ENCODE data around the gene ADGRG3. TPM values are rescaled to one million over a fixed set of nuclear protein-coding genes. Genes with fewer than 3 reads are reported as not detected.

The ADGRG3 gene
- total and polyA plus RNA-seq, 2 donors (not counting 1 experiment from before 2014, with no cell fraction given), result not detected

GRCh38 chr16:57727610-57728009 lies 59.5 kb downstream of the ADGRG3 start:
- no peaks in the 10 kb centered on the region for H3K9me3 Mint-ChIP-seq (ENCODE audit: insufficient read depth)
- no peak overlapping the region for H3K4me2 ChIP-seq (replicated peaks; ENCODE audit: low read depth, low read length, poor library complexity, severe bottlenecking)
- no peak overlapping the region for H3K4me3 Mint-ChIP-seq
- peaks cover 5% of the 10 kb centered on the region for H3K4me1 Mint-ChIP-seq
- H4K20me1 ChIP-seq (ENCODE audit: control insufficient read depth, insufficient read depth, low read length, poor library complexity, severe bottlenecking), result no peaks in the 10 kb centered on the region
- intact Hi-C loops (cut with micrococcal nuclease), result loop anchor here (10.0 kb wide), 1 partner anchor 153 kb away; no protein-coding TSS in a partner anchor
- no peaks in the 10 kb centered on the region for H3K27me3 Mint-ChIP-seq
- H3K27me3 ChIP-seq (replicated peaks in 1 of 4; ENCODE audit: control extremely low read depth in 1 of 4, control insufficient read depth in 3 of 4, insufficient read depth in 4 of 4, low read length in 3 of 4), result no peaks in the 10 kb centered on the region
- H3K79me2 ChIP-seq (ENCODE audit: control insufficient read depth, insufficient read depth, low read length), result no peaks in the 10 kb centered on the region
- no peak overlapping the region for H3K27ac ChIP-seq (ENCODE audit: low read length in 2 of 2)
- no peak overlapping the region for H3K9ac ChIP-seq (ENCODE audit: low read length)
- H3K4me3 ChIP-seq (ENCODE audit: control extremely low read depth in 1 of 5, extremely low read depth in 1 of 5, insufficient read depth in 1 of 5, low read depth in 2 of 5, low read length in 4 of 5), result no peak overlapping the region
- TF ChIP-seq EZH2 (IDR thresholded peaks at IDR 0.05; ENCODE audit: borderline replicate concordance, insufficient read depth, low read depth, low read length, poor library complexity, severe bottlenecking), result no peak
- TF ChIP-seq, protein P1, sequence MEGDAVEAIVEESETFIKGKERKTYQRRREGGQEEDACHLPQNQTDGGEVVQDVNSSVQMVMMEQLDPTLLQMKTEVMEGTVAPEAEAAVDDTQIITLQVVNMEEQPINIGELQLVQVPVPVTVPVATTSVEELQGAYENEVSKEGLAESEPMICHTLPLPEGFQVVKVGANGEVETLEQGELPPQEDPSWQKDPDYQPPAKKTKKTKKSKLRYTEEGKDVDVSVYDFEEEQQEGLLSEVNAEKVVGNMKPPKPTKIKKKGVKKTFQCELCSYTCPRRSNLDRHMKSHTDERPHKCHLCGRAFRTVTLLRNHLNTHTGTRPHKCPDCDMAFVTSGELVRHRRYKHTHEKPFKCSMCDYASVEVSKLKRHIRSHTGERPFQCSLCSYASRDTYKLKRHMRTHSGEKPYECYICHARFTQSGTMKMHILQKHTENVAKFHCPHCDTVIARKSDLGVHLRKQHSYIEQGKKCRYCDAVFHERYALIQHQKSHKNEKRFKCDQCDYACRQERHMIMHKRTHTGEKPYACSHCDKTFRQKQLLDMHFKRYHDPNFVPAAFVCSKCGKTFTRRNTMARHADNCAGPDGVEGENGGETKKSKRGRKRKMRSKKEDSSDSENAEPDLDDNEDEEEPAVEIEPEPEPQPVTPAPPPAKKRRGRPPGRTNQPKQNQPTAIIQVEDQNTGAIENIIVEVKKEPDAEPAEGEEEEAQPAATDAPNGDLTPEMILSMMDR (IDR thresholded peaks at IDR 0.05), result no peak
- no peak overlapping the region for H2AFZ ChIP-seq (ENCODE audit: insufficient read depth, low read depth, low read length, poor library complexity, severe bottlenecking)
- no peak overlapping the region for H3K27ac Mint-ChIP-seq
- ATAC-seq (ENCODE audit: low read depth) (no peak), DNase-seq (no peak)
- H3K36me3 ChIP-seq (replicated peaks in 1 of 2; ENCODE audit: control extremely low read depth in 1 of 2, control insufficient read depth in 1 of 2, extremely low read depth in 1 of 2, insufficient read depth in 2 of 2, low read length in 1 of 2), result no peaks in the 10 kb centered on the region
- WGBS (ENCODE audit: insufficient coverage), result 58% methylated on average over 2 of the region's 4 CpGs
- CTCF ChIA-PET, result no interaction called here
- POLR2A ChIA-PET, result no interaction called here
- peaks cover 0 to 8% of the 10 kb centered on the region in 2 donors for H3K4me1 ChIP-seq (ENCODE audit: control insufficient read depth in 2 of 2, insufficient read depth in 2 of 2, low read length in 2 of 2)
- H3K9me3 ChIP-seq (ENCODE audit: control extremely low read depth in 1 of 3, control insufficient read depth in 2 of 3, insufficient read depth in 1 of 3, low read length in 2 of 3), result peaks cover 0 to 4% (median 0%) of the 10 kb centered on the region in 3 donors

- no peak overlapping the region for H3K9ac ChIP-seq (ENCODE audit: low read length)
- H3K36me3 ChIP-seq (replicated peaks in 1 of 2; ENCODE audit: control extremely low read depth in 1 of 2, control insufficient read depth in 1 of 2, extremely low read depth in 1 of 2, insufficient read depth in 2 of 2, low read length in 1 of 2), result no peaks in the 10 kb centered on the region
- ChIA-PET POLR2A (no interaction called here), CTCF (no interaction called here)
- H3K27me3 ChIP-seq (replicated peaks in 1 of 4; ENCODE audit: control extremely low read depth in 1 of 4, control insufficient read depth in 3 of 4, insufficient read depth in 4 of 4, low read length in 3 of 4), result no peaks in the 10 kb centered on the region
- H3K4me2 ChIP-seq (replicated peaks; ENCODE audit: low read depth, low read length, poor library complexity, severe bottlenecking), result no peak overlapping the region
- H3K9me3 ChIP-seq (ENCODE audit: control extremely low read depth in 1 of 3, control insufficient read depth in 2 of 3, insufficient read depth in 1 of 3, low read length in 2 of 3), result peaks cover 0 to 4% (median 0%) of the 10 kb centered on the region in 3 donors
- no peak overlapping the region for H3K4me3 ChIP-seq (ENCODE audit: control extremely low read depth in 1 of 5, extremely low read depth in 1 of 5, insufficient read depth in 1 of 5, low read depth in 2 of 5, low read length in 4 of 5)
- Mint-ChIP-seq H3K9me3 (ENCODE audit: insufficient read depth) (no peaks in the 10 kb centered on the region), H3K4me3 (no peak overlapping the region), H3K4me1 (peaks cover 8% of the 10 kb centered on the region), H3K27me3 (no peaks in the 10 kb centered on the region), H3K27ac (no peak overlapping the region)
- no peaks in the 10 kb centered on the region for H3K79me2 ChIP-seq (ENCODE audit: control insufficient read depth, insufficient read depth, low read length)
- no peak for ATAC-seq (ENCODE audit: low read depth)
- H3K4me1 ChIP-seq (ENCODE audit: control insufficient read depth in 2 of 2, insufficient read depth in 2 of 2, low read length in 2 of 2), result peaks cover 0 to 8% of the 10 kb centered on the region in 2 donors
- H4K20me1 ChIP-seq (ENCODE audit: control insufficient read depth, insufficient read depth, low read length, poor library complexity, severe bottlenecking), result no peaks in the 10 kb centered on the region
- H2AFZ ChIP-seq (ENCODE audit: insufficient read depth, low read depth, low read length, poor library complexity, severe bottlenecking), result no peak overlapping the region
- intact Hi-C loops (cut with micrococcal nuclease), result loop anchor here (10.0 kb wide), 1 partner anchor 154 kb away; no protein-coding TSS in a partner anchor
- 95% methylated on average over 12 of the region's 14 CpGs for WGBS (ENCODE audit: insufficient coverage)
- no peak for TF ChIP-seq EZH2 (IDR thresholded peaks at IDR 0.05; ENCODE audit: borderline replicate concordance, insufficient read depth, low read depth, low read length, poor library complexity, severe bottlenecking)
- TF ChIP-seq, protein P1 (IDR thresholded peaks at IDR 0.05), result no peak
- H3K27ac ChIP-seq (ENCODE audit: low read length in 2 of 2), result no peak overlapping the region
- no peak for DNase-seq
Observed at GRCh38 chr16:57728336-57729181, 60.5 kb downstream of the ADGRG3 start.
